T-cell (primary cell): ENCODE measurements around the gene NKAIN4. TPM values are rescaled to one million over a fixed set of nuclear protein-coding genes. Genes with fewer than 3 reads are reported as not detected.
A peak's percentile ranks its signal among the peaks of the same experiment; 100 is the strongest.

Experiments
- ATAC-seq, 4 experiments: fragments of 200-7000 bp in 3 of 4; fragments of 150-1000 bp in 1 of 4; cut with Tn5 transposase; replicated peaks in 1 of 4; 1 replicate in 3 of 4; 2 replicates in 1 of 4; pipeline ENCODE4 v1.10.0; 2021; ENCODE audit warnings: moderate library complexity in 3 of 4, mild to moderate bottlenecking in 2 of 4, moderate number of reproducible peaks in 1 of 4
- CTCF ChIA-PET, 2 donors: fragments of 300-600 bp; sonication (Branson Sonifier 250); formaldehyde crosslinking; loops; one replicate each; lab custom pipeline; 2022; ENCODE audit warnings: antibody characterized with exemption in 2 of 2; lab: Charles Lee
- POLR2A ChIA-PET, 2 donors: fragments of 300-600 bp; sonication (Branson Sonifier 250); formaldehyde crosslinking; loops; one replicate each; lab custom pipeline; 2022; ENCODE audit warnings: antibody characterized with exemption in 2 of 2; lab: Charles Lee
- DNase-seq, 35 experiments: peaks; one replicate each; pipeline versions ENCODE4 v3.0.0 to v3.0.0-alpha.2; 2013 to 2023
- H3K27ac ChIP-seq: one replicate; pipeline ENCODE4 v1.5.1; 2013; ENCODE audit warnings: low read length
- H3K27me3 ChIP-seq, 2 experiments: replicated peaks in 1 of 2; 1 replicate in 1 of 2; 2 replicates in 1 of 2; pipeline versions ENCODE4 v1.6.1 to v1.7.0; 2013; ENCODE audit warnings: low read length in 1 of 2, mixed read lengths in 1 of 2; ENCODE audit not compliant: control insufficient read depth in 2 of 2, insufficient read depth in 2 of 2; ENCODE audit errors: extremely low read depth in 1 of 2
- H3K36me3 ChIP-seq, 2 donors: 1 replicate in 1 of 2; 2 replicates in 1 of 2; pipeline versions ENCODE4 v1.6.1 to v1.7.0; 2013; ENCODE audit warnings: low read length in 1 of 2; ENCODE audit not compliant: control insufficient read depth in 2 of 2, insufficient read depth in 1 of 2; ENCODE audit errors: extremely low read depth in 1 of 2
- H3K4me1 ChIP-seq, 2 experiments: 1 replicate in 1 of 2; 2 replicates in 1 of 2; pipeline versions ENCODE4 v1.6.1 to v1.7.0; 2013; ENCODE audit warnings: low read length in 2 of 2, mixed read lengths in 1 of 2; ENCODE audit not compliant: insufficient read depth in 2 of 2, control insufficient read depth in 1 of 2; ENCODE audit errors: extremely low read depth in 1 of 2
- H3K4me3 ChIP-seq, 2 donors: 1 replicate in 1 of 2; 2 replicates in 1 of 2; pipeline versions ENCODE4 v1.5.1 to v1.7.0; 2013; ENCODE audit warnings: mild to moderate bottlenecking in 2 of 2, low read length in 1 of 2, moderate library complexity in 1 of 2; ENCODE audit not compliant: control insufficient read depth in 1 of 2; ENCODE audit errors: extremely low read depth in 1 of 2
- H3K9me3 ChIP-seq: 2 replicates; pipeline ENCODE4 v1.7.0; 2013
- H3K27ac Mint-ChIP-seq, 2 donors: one replicate each; pipeline ENCODE4 v1.8.0; 2020 to 2021; ENCODE audit warnings: mild to moderate bottlenecking in 2 of 2, mixed read lengths in 2 of 2
- H3K27me3 Mint-ChIP-seq, 2 donors: one replicate each; pipeline ENCODE4 v1.8.0; 2021 to 2022; ENCODE audit warnings: mixed read lengths in 2 of 2
- H3K36me3 Mint-ChIP-seq: one replicate; pipeline ENCODE4 v1.8.0; 2021; ENCODE audit warnings: mixed read lengths
- H3K4me1 Mint-ChIP-seq, 3 donors: one replicate each; pipeline ENCODE4 v1.8.0; 2020 to 2022; ENCODE audit warnings: mixed read lengths in 3 of 3, mild to moderate bottlenecking in 1 of 3
- H3K4me3 Mint-ChIP-seq, 3 donors: one replicate each; pipeline ENCODE4 v1.8.0; 2020 to 2022; ENCODE audit warnings: mild to moderate bottlenecking in 3 of 3, mixed read lengths in 3 of 3, moderate library complexity in 3 of 3
- H3K9me3 Mint-ChIP-seq, 3 donors: one replicate each; pipeline ENCODE4 v1.8.0; 2020 to 2022; ENCODE audit warnings: mixed read lengths in 3 of 3
- WGBS: methylation state at CpG from one replicate; pipeline ENCODE4 v1.1.5; 2013; ENCODE audit warnings: missing lambda C conversion rate; ENCODE audit not compliant: insufficient coverage; 5-methylcytosine and 5-hydroxymethylcytosine counted together
- total RNA-seq, 35 experiments: library from RNA in 6 of 35; stranded (reverse) in 6 of 35; fragments of 120-200 nt in 1 of 35; gene quantifications; one replicate each; pipeline versions ENCODE4 v1.2.1 to v1.2.4 and lab custom pipeline; 2013 to 2026

The NKAIN4 gene
- not detected for total RNA-seq
- total RNA-seq (2013): 0.17 TPM
- total RNA-seq (lab: John Stamatoyannopoulos, UW): 0 to 0.25 (median 0.06) reads per million in 29 experiments

DNA sequence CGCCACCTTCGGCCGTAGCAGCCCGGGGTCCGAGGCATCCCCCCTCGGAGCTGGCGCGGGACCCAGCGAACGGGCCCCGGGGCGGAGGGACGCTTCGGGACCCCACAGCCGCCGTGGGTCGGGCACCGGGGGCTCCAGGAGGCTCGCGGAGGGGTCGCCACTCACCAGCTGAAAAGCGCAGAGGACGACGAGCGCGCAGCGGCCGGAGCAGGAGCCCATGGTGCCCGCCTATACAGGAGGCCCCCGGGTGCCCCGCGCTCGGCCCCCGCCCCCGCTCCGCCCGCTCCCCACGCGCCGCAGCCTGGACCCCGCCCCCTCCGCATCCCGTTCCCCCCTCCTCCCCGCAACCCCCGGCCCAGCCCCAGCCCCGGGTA lies at the start of gene NKAIN4:
NKAIN4 (minus strand) TSS at position 232 of the 374 bp plus-strand sequence; CDS start at position 219, 13 bp downstream.
- Mint-ChIP-seq H3K27me3 (peaks cover 49 to 67% of the 10 kb centered on the region in 2 donors), H3K27ac (peak within 1 kb of the TSS in 1 of 2 donors; percentile 70)
- no peak within 1 kb of the TSS for H3K4me3 ChIP-seq

GRCh38 chr20:63303095-63303666 lies 48.9 kb upstream of the NKAIN4 start:
- Mint-ChIP-seq H3K27ac (no peak overlapping the region), H3K4me1 (no peaks in the 10 kb centered on the region), H3K9me3 (peaks cover 4 to 11% (median 7%) of the 10 kb centered on the region in 3 donors), H3K27me3 (peaks cover 21 to 27% of the 10 kb centered on the region in 2 donors), H3K4me3 (no peak overlapping the region), H3K36me3 (no peaks in the 10 kb centered on the region)
- Histone ChIP-seq H3K27ac (no peak overlapping the region), H3K27me3 (peaks cover 0 to 51% of the 10 kb centered on the region in 2 experiments), H3K36me3 (no peaks in the 10 kb centered on the region), H3K4me1 (no peaks in the 10 kb centered on the region), H3K4me3 (no peak overlapping the region), H3K9me3 (no peaks in the 10 kb centered on the region)
- no peak for ATAC-seq
- ChIA-PET POLR2A (no interaction called here), CTCF (no interaction called here)
- no CpG with 5 or more reads among the region's 5 CpGs for WGBS
- no peak for DNase-seq

More for the DNA sequence above, at the start of gene NKAIN4:
- H3K27ac ChIP-seq: no peak within 1 kb of the TSS
- H3K4me1 ChIP-seq: peaks cover 0 to 10% of the 10 kb centered on the region in 2 experiments
- ATAC-seq: no peak
- H3K27me3 ChIP-seq: peaks cover 6 to 74% of the 10 kb centered on the region in 2 experiments
- no peak for DNase-seq
- ChIA-PET CTCF (no interaction called here), POLR2A (no interaction called here)
- no peaks in the 10 kb centered on the region for H3K9me3 ChIP-seq
- Mint-ChIP-seq H3K36me3 (no peaks in the 10 kb centered on the region), H3K4me1 (peaks cover 7 to 11% (median 8%) of the 10 kb centered on the region in 3 donors), H3K9me3 (no peaks in the 10 kb centered on the region), H3K4me3 (peak within 1 kb of the TSS in 2 of 3 donors; percentile 58 to 59)
- no peaks in the 10 kb centered on the region for H3K36me3 ChIP-seq
- WGBS: 5% methylated on average over 30 of the region's 46 CpGs

DNA sequence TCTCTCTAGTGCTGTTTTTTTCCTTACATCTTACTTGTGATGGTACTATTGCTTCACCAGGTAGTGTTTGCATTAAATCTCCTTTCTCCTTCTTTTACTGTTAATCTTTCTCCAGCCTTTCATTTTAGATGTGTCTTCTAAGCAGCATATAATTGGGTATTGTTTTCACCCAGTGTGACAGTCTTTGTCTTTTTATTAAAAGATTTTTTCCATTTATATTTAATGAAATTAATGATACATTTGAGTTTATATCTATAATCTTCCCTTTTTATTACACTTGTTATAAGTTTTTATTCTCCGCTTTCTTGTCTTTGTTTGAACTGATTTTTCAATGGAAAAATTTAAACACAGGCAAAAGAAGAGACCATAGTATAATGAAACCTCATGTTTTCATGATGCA lies 47.4 kb upstream of the NKAIN4 start:
- H3K4me1 ChIP-seq: no peaks in the 10 kb centered on the region
- Mint-ChIP-seq H3K4me1 (no peaks in the 10 kb centered on the region), H3K9me3 (peaks cover 4 to 11% (median 7%) of the 10 kb centered on the region in 3 donors), H3K27me3 (peaks cover 21 to 31% of the 10 kb centered on the region in 2 donors), H3K27ac (no peak overlapping the region), H3K4me3 (no peak overlapping the region), H3K36me3 (no peaks in the 10 kb centered on the region)
- no peak overlapping the region for H3K4me3 ChIP-seq
- ChIA-PET POLR2A (no interaction called here), CTCF (no interaction called here)
- H3K27me3 ChIP-seq: peaks cover 0 to 52% of the 10 kb centered on the region in 2 experiments
- ATAC-seq (no peak), DNase-seq (no peak)
- WGBS: no CpG with 5 or more reads among the region's 1 CpG
- H3K9me3 ChIP-seq: no peaks in the 10 kb centered on the region
- no peaks in the 10 kb centered on the region for H3K36me3 ChIP-seq
- no peak overlapping the region for H3K27ac ChIP-seq

DNA sequence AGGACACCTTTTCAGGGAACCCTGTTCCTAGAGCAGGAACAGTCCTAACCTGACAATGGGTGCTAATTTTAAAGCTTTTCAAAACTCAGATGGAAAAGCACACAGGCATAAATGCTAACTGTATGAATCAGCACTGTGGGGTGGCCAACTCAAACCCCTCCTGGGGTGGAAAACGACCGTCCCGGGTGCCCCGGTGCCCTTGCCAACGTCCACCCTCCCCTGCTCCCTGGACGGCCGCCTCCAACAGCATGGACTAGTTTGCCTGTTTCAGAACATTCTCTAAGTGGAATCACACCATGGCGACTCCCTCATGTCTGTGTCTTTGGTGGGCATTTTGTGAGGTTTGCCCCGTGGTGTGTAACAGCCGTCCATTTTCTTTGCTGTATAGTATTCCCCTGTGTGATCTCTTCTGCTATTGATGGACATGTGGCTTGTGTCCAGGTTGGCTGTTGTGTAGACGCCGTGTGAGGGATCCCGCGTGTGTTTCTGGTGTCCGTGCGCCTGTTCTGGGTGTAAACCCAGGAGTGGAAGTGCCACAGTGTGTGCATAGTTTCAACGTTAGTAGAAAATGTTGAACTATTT lies 44.6 kb upstream of the NKAIN4 start:
- ChIA-PET CTCF (no interaction called here), POLR2A (no interaction called here)
- 89% methylated on average over 8 of the region's 17 CpGs for WGBS
- ATAC-seq: no peak
- H3K27ac ChIP-seq: no peak overlapping the region
- H3K4me3 ChIP-seq: no peak overlapping the region
- Mint-ChIP-seq H3K4me3 (no peak overlapping the region), H3K27ac (no peak overlapping the region), H3K9me3 (peaks cover 4 to 11% (median 7%) of the 10 kb centered on the region in 3 donors), H3K27me3 (peaks cover 21 to 31% of the 10 kb centered on the region in 2 donors), H3K4me1 (peaks cover 8 to 12% (median 9%) of the 10 kb centered on the region in 3 donors), H3K36me3 (no peaks in the 10 kb centered on the region)
- no peaks in the 10 kb centered on the region for H3K36me3 ChIP-seq
- DNase-seq: no peak
- H3K27me3 ChIP-seq: peaks cover 0 to 56% of the 10 kb centered on the region in 2 experiments
- H3K4me1 ChIP-seq: peaks cover 0 to 14% of the 10 kb centered on the region in 2 experiments
- H3K9me3 ChIP-seq: no peaks in the 10 kb centered on the region

GRCh38 chr20:63297796-63298572 lies 43.7 kb upstream of the NKAIN4 start:
- ATAC-seq: no peak
- 93% methylated on average over 4 of the region's 16 CpGs for WGBS
- Mint-ChIP-seq H3K4me3 (no peak overlapping the region), H3K27ac (no peak overlapping the region), H3K9me3 (peaks cover 4 to 11% (median 7%) of the 10 kb centered on the region in 3 donors), H3K27me3 (peaks cover 21 to 29% of the 10 kb centered on the region in 2 donors), H3K36me3 (no peaks in the 10 kb centered on the region), H3K4me1 (peaks cover 8 to 12% (median 9%) of the 10 kb centered on the region in 3 donors)
- no peak for DNase-seq
- no peaks in the 10 kb centered on the region for H3K36me3 ChIP-seq
- H3K4me3 ChIP-seq: no peak overlapping the region
- CTCF ChIA-PET: no interaction called here
- H3K9me3 ChIP-seq: no peaks in the 10 kb centered on the region
- H3K27me3 ChIP-seq: peaks cover 0 to 64% of the 10 kb centered on the region in 2 experiments
- POLR2A ChIA-PET: no interaction called here
- peaks cover 0 to 14% of the 10 kb centered on the region in 2 experiments for H3K4me1 ChIP-seq
- no peak overlapping the region for H3K27ac ChIP-seq

GRCh38 chr20:63297371-63297781 lies 43.1 kb upstream of the NKAIN4 start:
- Histone ChIP-seq H3K4me1 (peaks cover 0 to 14% of the 10 kb centered on the region in 2 experiments), H3K27ac (no peak overlapping the region), H3K27me3 (peaks cover 0 to 65% of the 10 kb centered on the region in 2 experiments), H3K36me3 (no peaks in the 10 kb centered on the region), H3K9me3 (no peaks in the 10 kb centered on the region), H3K4me3 (no peak overlapping the region)
- Mint-ChIP-seq H3K36me3 (no peaks in the 10 kb centered on the region), H3K4me1 (peaks cover 8 to 12% (median 9%) of the 10 kb centered on the region in 3 donors), H3K4me3 (no peak overlapping the region), H3K9me3 (peaks cover 4 to 7% (median 7%) of the 10 kb centered on the region in 3 donors), H3K27ac (no peak overlapping the region), H3K27me3 (peaks cover 16 to 24% of the 10 kb centered on the region in 2 donors)
- CTCF ChIA-PET: no interaction called here
- no peak for DNase-seq
- 89% methylated on average over 8 of the region's 11 CpGs for WGBS
- POLR2A ChIA-PET: no interaction called here
- ATAC-seq: no peak
